HG03139 (cell line): ENCODE results near the gene TIAM1.

Experiments
- ATAC-seq: cut with Tn5 transposase; IDR thresholded peaks from one replicate; pipeline ENCODE4 v1.9.1; 2021; ENCODE audit not compliant: unreplicated experiment

Gene TIAM1

DNA sequence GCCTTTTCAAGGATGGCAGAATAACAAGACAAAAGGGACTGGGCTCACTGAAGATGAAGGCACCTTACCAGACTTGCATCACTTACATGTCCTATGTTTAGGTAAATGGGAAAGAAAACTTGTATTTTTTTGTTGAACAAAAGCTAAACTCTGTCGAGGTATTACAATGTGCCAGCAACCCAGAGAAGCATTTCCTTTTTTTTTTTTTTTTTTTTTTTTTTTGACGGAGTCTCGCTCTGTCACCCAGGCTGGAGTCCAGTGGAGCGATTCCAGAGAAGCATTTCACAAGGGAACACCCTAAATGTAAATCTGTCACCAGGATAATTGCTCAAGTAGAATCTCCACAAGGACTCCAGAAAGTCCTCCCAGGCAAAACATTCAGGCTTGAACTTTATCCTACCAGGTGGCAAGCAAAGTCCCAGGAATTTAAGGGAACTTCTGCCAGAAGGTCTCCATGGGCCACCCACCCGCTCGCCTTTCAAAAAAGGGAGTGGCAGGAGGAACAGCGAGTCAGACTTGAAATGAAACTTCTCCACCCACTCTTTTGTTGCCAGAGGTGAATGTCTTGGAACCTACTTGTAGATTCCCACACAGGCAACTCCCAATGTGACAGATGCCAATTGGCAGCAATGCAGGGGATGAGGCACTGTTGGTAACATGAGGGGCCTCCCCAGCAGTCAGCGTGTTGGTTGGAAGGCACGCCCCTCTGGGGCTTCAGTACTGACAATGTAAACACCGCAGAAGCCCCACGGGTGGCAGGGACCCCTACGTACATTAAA is 125.0 kb downstream of the TIAM1 start:
- ATAC-seq, result no peak

GRCh38 chr21:31216206-31216605 is 127.9 kb downstream of the TIAM1 start:
- ATAC-seq, result no peak

DNA sequence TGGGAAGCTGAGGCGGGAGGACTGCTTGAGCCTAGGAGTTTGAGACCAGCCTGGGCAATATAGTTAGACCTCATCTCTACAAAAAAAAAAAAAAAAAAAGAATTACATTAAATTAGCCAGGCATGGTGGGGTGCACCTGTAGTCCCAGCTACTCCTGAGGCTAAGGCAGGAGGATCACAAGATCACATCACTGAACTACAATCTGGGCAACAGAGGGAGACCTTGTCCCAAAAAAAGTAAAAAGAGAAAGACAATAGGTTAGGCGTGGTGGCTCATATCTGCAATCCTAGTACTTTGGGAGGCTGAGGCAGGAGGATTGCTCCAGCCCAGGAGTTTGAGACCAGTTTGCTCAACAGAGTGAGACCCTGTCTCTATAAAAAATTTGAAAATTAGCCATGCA is 130.3 kb downstream of the TIAM1 start:
- ATAC-seq, result no peak

DNA sequence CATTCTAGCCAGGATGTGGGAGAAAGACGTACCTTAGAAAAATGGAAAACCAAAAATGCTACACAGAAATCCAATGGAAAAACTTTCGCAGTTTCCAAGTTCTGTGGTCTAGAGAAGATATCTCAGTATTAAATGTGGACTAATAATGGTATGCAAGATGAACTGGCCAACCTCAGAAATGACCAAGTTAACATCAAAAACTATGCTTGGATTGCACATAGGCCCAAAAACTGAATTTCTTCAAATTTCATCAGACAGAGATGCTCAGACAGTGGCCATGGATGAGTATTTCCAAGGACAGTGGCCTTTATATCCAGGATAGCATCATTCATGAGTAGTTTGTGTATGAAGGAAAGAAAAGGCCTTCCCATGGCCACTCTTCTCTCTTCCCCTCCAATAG is 132.2 kb downstream of the TIAM1 start:
- ATAC-seq, result no peak

DNA sequence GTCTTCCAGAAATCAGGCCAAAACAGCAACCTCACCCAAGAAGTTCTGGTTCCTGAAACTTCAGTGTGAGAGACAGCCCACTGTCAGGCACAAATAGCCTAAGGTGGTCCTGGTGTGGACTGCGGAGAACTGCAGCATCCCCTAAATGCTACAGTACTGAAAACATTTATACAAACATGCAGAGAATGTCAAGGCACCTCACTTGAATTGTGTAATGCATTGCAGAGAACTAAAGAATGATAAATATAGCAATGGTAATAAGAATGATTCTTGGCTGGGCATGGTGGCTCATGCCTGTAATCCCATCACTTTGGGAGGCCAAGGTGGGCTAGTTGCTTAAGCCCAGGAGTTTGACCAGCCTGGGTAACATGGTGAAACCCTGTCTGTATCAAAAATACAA is 138.6 kb downstream of the TIAM1 start:
- ATAC-seq, result no peak

- ATAC-seq, result no peak
Measured at GRCh38 chr21:31204801-31205200, 139.3 kb downstream of the TIAM1 start.

- no peak for ATAC-seq
Measured at GRCh38 chr21:31203431-31204054, 140.5 kb downstream of the TIAM1 start.

DNA sequence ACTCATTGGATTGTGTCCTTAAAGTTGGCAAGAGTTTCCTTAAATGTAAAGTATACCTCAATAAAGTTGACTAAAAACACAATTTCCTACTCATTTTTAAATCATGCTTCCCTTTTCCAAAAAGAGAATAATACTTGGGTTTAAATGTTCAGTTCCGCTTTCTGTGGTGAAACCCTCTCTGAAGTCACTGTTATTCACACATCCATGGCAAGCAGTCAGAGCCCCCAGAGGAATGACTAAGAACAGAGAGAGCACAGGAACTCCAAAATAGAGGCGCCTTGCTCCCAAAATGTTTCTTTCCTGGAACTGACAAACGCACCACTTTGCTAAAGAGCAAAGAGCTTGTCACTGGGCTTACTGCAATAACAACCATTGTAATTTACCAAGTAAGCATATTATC is 142.5 kb downstream of the TIAM1 start:
- ATAC-seq, result no peak

GRCh38 chr21:31201144-31201543 is 142.9 kb downstream of the TIAM1 start:
- no peak for ATAC-seq

DNA sequence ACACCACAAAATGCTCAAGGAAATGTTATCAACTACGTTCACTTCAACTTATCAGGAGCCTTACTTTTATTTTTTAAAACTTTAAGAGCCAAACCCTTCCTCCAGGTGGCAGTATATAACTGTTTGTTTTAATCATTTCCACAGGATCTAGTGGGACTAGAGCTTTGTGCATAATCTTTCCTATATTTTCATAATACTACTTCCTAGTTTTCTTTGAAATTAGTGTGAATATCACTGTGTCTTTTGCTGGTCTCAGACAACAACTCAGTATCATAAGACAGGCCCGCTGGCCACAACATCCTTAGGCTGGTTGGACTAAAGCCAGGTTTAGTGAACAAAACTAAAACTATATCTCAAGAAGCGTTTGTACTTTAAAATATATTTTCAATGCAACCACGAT is 145.5 kb downstream of the TIAM1 start:
- no peak for ATAC-seq

DNA sequence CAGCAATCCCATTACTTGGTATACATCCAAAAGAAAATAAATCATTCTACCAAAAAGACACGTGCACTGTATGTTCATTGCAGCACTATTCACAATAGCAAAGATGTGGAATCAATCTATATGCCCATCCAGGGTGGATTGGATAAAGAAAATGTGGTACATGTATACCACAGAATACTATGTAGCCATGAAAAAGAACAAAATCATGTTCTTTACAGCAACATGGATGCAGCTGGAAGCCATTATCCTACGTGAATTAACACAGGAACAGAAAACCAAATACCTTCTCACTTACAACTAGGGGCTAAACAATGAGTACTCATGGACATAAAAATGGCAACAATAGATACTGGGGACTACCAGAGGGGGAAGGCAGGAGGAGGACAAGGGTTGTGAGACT is 147.3 kb downstream of the TIAM1 start:
- ATAC-seq, result no peak

DNA sequence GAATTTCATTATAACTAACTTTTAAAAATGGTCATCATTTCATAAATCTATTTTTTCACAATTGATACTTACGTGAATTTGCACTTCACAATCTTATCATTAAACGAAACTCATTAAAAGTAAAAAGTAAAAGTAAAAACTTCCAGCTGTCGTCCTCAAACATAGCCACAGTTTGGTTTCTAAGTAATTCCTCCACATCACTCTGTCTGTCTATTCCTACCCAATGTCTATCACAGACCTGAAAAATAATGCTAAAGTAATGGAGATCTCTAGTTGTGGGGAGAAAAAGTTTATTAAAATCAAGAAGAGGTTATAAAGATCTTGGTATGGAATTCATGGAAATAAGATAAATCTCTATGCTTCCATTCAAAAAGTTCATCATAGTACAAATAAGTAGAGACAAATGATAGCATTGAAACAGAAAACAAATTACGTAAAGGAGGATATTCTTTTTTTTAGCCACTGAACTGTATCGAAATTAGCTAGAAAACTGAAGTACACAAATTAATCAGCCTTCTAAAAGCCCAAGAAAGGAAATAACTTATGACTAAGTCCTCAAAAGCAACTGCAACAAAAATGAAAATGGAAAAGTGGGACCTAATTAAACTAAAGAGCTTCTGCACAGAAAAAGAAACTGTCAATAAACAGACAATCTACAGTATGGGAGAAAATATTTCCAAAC is 148.6 kb downstream of the TIAM1 start:
- ATAC-seq, result no peak

DNA sequence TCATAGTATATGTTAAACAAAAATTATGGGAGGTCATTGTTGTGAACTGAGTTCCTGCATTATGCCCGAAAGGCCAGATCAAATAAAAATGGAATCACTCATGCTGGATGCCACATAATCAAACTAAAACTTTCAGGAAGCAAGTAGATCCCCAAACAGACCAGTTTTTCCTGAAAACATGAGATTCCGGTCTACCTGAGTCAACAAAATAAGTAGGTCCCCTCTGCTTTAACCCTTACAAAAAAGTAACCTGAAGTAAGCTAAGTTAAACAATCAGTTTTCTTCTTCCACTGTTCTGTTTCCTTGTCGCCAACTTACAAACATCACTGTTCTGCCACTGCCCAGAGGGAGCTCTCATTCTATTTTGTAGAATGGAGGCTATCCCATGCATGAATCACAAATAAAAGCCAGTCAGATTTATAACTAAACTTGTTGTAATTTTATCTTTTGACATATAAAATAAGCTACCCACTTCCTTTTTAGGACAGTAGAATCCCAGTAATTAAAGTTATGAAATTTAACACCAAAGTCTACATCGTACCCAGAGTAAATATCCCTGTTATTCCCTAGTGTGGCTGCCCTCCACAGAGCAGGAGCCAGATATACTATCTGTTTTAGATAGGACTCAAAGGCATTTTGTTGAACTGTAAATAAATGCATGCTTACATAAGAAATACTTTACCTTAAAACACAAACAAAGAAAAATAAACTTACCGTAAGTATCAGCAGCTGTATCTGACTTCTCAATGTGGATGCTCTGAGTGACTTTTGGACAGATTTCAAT is 149.4 kb downstream of the TIAM1 start:
- ATAC-seq, result no peak

GRCh38 chr21:31193761-31194160 is 150.3 kb downstream of the TIAM1 start:
- no peak for ATAC-seq

GRCh38 chr21:31191553-31191952 is 152.5 kb downstream of the TIAM1 start:
- no peak for ATAC-seq

DNA sequence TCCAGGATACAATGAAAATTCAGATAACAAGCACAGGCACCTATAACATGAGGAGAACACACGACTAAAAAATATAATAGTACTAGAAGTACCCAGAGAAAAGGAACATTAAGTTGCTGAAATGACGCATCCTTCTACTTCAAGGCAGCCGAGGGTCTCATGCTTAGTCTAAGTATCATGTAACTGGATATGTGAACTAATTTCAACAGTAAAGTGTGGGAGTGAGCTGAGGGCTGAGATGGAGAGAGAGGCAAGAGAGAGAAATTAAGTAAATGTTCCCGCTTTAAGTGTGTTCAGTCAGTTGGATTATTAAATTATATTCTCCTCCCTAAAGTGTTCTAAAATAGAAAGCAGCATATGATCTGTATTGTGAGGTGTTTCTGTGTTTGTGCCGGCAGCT is 153.5 kb downstream of the TIAM1 start:
- no peak for ATAC-seq

DNA sequence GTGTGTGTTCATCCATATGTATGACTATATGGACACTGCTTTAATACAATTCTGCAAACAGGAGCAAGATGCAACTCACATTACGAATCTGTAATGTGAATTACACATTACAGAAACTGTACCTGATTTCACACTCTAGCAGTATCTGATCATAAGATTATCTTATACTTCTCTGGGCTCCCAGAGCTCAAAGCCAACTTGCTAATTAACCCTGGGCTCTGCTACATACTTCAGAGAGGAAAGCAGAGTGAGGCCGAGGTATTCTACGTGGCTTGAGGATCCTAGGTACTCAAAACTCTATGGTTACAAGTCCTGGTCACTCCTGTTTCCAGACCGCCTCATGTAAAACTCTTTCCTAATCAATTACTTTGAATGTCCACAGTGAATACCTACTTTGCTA is 156.6 kb downstream of the TIAM1 start:
- ATAC-seq, result no peak

DNA sequence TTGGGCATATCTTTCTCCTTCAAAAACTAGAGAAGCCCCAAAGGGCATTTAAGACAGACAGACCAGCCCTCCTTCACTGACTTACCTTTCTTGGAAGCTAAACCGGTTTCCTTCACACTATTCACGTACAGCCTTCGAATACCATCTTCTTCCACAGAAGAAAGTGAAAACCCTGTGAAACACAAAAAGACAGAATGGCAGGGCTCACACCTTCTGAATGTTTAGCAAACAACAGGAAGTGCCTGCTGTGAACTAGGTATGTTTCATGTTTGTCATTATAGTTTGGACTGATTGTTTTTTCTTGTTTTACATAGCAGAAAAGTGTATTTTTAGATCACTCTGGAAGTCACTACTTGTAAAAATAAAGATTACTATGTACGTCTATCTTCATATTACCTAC is 157.1 kb downstream of the TIAM1 start:
- no peak for ATAC-seq

GRCh38 chr21:31185663-31186062 is 158.4 kb downstream of the TIAM1 start:
- ATAC-seq, result no peak

DNA sequence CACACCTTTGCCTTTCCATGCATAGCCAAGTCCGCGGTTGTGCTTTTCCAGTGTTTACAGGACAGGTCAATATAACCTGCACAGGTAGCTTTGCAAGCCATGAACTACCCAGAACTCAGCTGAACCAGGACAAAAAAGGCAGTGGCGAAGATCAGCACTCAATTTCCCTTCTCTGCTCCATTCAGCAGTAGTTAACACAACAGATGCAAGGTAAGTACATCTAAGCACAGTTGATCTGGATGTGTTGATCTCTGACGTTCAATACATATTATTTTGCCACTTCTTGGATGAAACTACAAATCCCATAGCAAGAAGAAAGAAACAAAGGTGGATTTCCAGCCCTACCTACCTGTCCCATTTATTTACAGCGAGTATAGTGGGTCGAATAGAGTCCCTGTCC is 159.2 kb downstream of the TIAM1 start:
- ATAC-seq, result no peak

GRCh38 chr21:31184459-31184858 is 159.6 kb downstream of the TIAM1 start:
- no peak for ATAC-seq
